ENCODE results near the gene TRAPPC3L. TPM values are rescaled to one million over a fixed set of nuclear protein-coding genes. Genes with fewer than 3 reads are reported as not detected.
A peak's percentile ranks its signal among the peaks of the same experiment; 100 is the strongest.

The TRAPPC3L gene
- total and polyA plus RNA-seq, 2 of the 8 experiments (the other 6 are each of a cell fraction or from before 2014, with no cell fraction given): not detected

DNA sequence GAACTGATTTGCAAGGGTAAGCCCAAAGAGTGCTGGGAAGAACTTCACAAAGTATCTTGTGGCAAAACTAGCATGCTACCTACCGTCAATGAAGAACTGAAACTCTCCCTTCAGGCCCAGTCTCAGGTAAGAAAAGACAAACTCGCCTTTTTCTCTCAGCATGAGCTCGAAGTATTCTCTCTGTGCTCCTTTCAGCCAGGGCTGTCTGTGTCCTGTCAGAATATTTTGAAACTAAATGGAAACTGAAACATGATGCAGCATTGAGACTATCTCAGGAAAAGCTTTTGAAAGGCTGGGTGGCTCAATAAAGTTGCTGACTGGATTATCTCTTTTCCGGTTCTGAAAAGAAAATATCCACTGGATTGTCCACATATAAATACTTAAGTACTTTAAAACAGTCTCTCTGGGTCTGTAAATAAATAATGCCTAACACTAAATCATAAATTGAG lies 33.3 kb downstream of the TRAPPC3L start:
- H3K4me3 ChIP-seq (ENCODE audit: extremely low read depth in 1 of 4, insufficient read depth in 2 of 4, low read depth in 3 of 4, low read length in 4 of 4): no peak overlapping the region
- no peaks in the 10 kb centered on the region for H3K9me3 ChIP-seq (ENCODE audit: insufficient read depth in 2 of 2, low read depth in 1 of 2, low read length in 1 of 2)
- H2BK15ac ChIP-seq (ENCODE audit: low read length): peak overlapping the region; percentile 25; the same call in 1 of the 2 replicates
- H3K23me2 ChIP-seq (ENCODE audit: low read depth, low read length): no peaks in the 10 kb centered on the region
- no peaks in the 10 kb centered on the region for H3K79me1 ChIP-seq (ENCODE audit: low read depth, low read length)
- H4K5ac ChIP-seq (ENCODE audit: insufficient read length, low read depth, low read length): no peak overlapping the region
- no peak overlapping the region for H3K56ac ChIP-seq (replicated peaks; ENCODE audit: insufficient read length, low read depth, low read length)
- peaks cover 0 to 1% (median 0%) of the 10 kb centered on the region in 4 experiments; a peak in 1 of 7 replicates for H3K27me3 ChIP-seq (replicated peaks in 1 of 4; ENCODE audit: control insufficient read depth in 3 of 4, extremely low read depth in 1 of 4, insufficient read depth in 3 of 4, low read length in 3 of 4)
- H2AFZ ChIP-seq (ENCODE audit: low read length): peak overlapping the region; percentile 94
- no peaks in the 10 kb centered on the region for H4K20me1 ChIP-seq (replicated peaks in 1 of 2; ENCODE audit: control insufficient read depth in 1 of 2, insufficient read depth in 2 of 2, low read length in 2 of 2)
- no peak overlapping the region for H3K14ac ChIP-seq (ENCODE audit: insufficient read length)
- FAIRE-seq (no peak), DNase-seq (ENCODE audit: low read depth in 1 of 2, low spot score in 2 of 2) (no peak)
- no peaks in the 10 kb centered on the region for H3K79me2 ChIP-seq (ENCODE audit: control insufficient read depth in 1 of 2, insufficient read depth in 2 of 2, low read length in 2 of 2)
- WGBS, 2 experiments (ENCODE audit: extremely low coverage in 1 of 2, insufficient coverage in 1 of 2, insufficient read length in 1 of 2, insufficient replicate concordance in 2 of 2, low coverage in 1 of 2, low lambda C conversion rate in 2 of 2, missing lambda C conversion rate in 1 of 2): 82% methylated on average over 4 of the region's 4 CpGs; no CpG with 5 or more reads in 1 of the 2 experiments
- peak overlapping the region; percentile 53; the same call in 1 of the 2 replicates for H2BK12ac ChIP-seq (ENCODE audit: low read depth, low read length)
- no peak overlapping the region for H2BK5ac ChIP-seq (ENCODE audit: low read depth, low read length)
- POLR2A ChIA-PET (ENCODE audit: partially characterized antibody): interaction anchor here (1.2 kb wide), 1 partner anchor 225 kb away, joined by 3 read pairs; no protein-coding TSS in a partner anchor
- no peak overlapping the region for H4K91ac ChIP-seq (replicated peaks; ENCODE audit: insufficient read length, low read length)
- H3K18ac ChIP-seq (ENCODE audit: extremely low read depth, low read length): no peak overlapping the region; the same call in 1 of the 2 replicates
- no peaks in the 10 kb centered on the region for H3K36me3 ChIP-seq (ENCODE audit: control insufficient read depth in 2 of 4, insufficient read depth in 4 of 4, low read length in 3 of 4)
- H2BK120ac ChIP-seq (replicated peaks; ENCODE audit: low read depth, low read length): no peak overlapping the region
- CTCF ChIA-PET (ENCODE audit: partially characterized antibody): interaction anchor here (0.6 to 6.0 kb wide), 31 partner anchors 8 to 499 kb away, joined by 3 to 60 read pairs (median 4); no protein-coding TSS in a partner anchor
- no peak overlapping the region for H2AK5ac ChIP-seq (ENCODE audit: low read depth, low read length)
- H3K27ac ChIP-seq (ENCODE audit: low read depth, low read length): peak overlapping the region; percentile 31; the same call in 1 of the 2 replicates
- H4K8ac ChIP-seq (ENCODE audit: extremely low read depth, insufficient read depth, low read length): no peak overlapping the region
- no peak overlapping the region for H3K4me2 ChIP-seq (ENCODE audit: insufficient read depth in 1 of 2, low read depth in 2 of 2, low read length in 2 of 2)
- no peak overlapping the region for H3K23ac ChIP-seq (ENCODE audit: insufficient read length)
- H3K9ac ChIP-seq (replicated peaks in 1 of 4; ENCODE audit: extremely low read depth in 1 of 4, low read depth in 3 of 4, low read length in 3 of 4): no peak overlapping the region
- H3K4me1 ChIP-seq (replicated peaks in 1 of 4; ENCODE audit: control insufficient read depth in 3 of 4, insufficient read depth in 4 of 4, low read length in 3 of 4): peaks cover 0 to 11% (median 4%) of the 10 kb centered on the region in 4 experiments; a peak in 4 of 7 replicates
- no peak overlapping the region for H2BK20ac ChIP-seq (ENCODE audit: low read length)
- H3K4ac ChIP-seq (replicated peaks; ENCODE audit: insufficient read length, low read depth, low read length): peak overlapping the region; percentile 17
- TF ChIP-seq TBP (IDR thresholded peaks at IDR 0.05; ENCODE audit: low read depth, low read length) (no peak), HDAC6 (IDR thresholded peaks at IDR 0.05; ENCODE audit: low read depth, low read length) (no peak), EP300 (IDR thresholded peaks at IDR 0.05; ENCODE audit: borderline replicate concordance in 1 of 2, low read depth in 2 of 2, low read length in 2 of 2) (no peak), SP2 (IDR thresholded peaks at IDR 0.05; ENCODE audit: low read length) (no peak), KDM4A (IDR thresholded peaks at IDR 0.05; ENCODE audit: low read depth, low read length, severe bottlenecking) (no peak), TAF1 (IDR thresholded peaks at IDR 0.05; ENCODE audit: low read depth, low read length) (no peak), RNF2 (IDR thresholded peaks at IDR 0.05; ENCODE audit: borderline replicate concordance, low read depth, low read length, missing control alignments, poor library complexity, severe bottlenecking) (no peak), NANOG (IDR thresholded peaks at IDR 0.05; ENCODE audit: insufficient read depth, low read depth, low read length, poor library complexity, severe bottlenecking) (no peak), TCF12 (IDR thresholded peaks at IDR 0.05; ENCODE audit: low read depth, low read length) (no peak)
- TF ChIP-seq, protein P1, sequence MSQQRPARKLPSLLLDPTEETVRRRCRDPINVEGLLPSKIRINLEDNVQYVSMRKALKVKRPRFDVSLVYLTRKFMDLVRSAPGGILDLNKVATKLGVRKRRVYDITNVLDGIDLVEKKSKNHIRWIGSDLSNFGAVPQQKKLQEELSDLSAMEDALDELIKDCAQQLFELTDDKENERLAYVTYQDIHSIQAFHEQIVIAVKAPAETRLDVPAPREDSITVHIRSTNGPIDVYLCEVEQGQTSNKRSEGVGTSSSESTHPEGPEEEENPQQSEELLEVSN (IDR thresholded peaks at IDR 0.05): no peak
- TF ChIP-seq, protein P2, sequence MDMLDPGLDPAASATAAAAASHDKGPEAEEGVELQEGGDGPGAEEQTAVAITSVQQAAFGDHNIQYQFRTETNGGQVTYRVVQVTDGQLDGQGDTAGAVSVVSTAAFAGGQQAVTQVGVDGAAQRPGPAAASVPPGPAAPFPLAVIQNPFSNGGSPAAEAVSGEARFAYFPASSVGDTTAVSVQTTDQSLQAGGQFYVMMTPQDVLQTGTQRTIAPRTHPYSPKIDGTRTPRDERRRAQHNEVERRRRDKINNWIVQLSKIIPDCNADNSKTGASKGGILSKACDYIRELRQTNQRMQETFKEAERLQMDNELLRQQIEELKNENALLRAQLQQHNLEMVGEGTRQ (IDR thresholded peaks at IDR 0.05; ENCODE audit: low read length): no peak

All from H1 (cell line).